ENCODE results near the gene SPPL3. TPM values are rescaled to one million over a fixed set of nuclear protein-coding genes. Genes with fewer than 3 reads are reported as not detected.

SPPL3 gene
- total RNA-seq, 1 donor from 2014 or later, result 28.2 TPM

- no peak overlapping the region for H3K27ac Mint-ChIP-seq
- H3K9me3 Mint-ChIP-seq, result peaks cover 7% of the 10 kb centered on the region
- H3K4me1 Mint-ChIP-seq, result peaks cover 35% of the 10 kb centered on the region
- peak; percentile 65 for DNase-seq
- peaks cover 2% of the 10 kb centered on the region for H3K27me3 Mint-ChIP-seq
- H3K36me3 Mint-ChIP-seq (ENCODE audit: low read depth), result peaks cover 17% of the 10 kb centered on the region
- peak overlapping the region; percentile 17 for H3K4me3 Mint-ChIP-seq
- intact Hi-C loops (cut with micrococcal nuclease), result loop anchor here (5.0 to 10.0 kb wide), 2 partner anchors 36 to 119 kb away; partner anchors contain the start of gene HNF1A
Measured at GRCh38 chr12:120855823-120856588, 48.2 kb downstream of the SPPL3 start.

DNA sequence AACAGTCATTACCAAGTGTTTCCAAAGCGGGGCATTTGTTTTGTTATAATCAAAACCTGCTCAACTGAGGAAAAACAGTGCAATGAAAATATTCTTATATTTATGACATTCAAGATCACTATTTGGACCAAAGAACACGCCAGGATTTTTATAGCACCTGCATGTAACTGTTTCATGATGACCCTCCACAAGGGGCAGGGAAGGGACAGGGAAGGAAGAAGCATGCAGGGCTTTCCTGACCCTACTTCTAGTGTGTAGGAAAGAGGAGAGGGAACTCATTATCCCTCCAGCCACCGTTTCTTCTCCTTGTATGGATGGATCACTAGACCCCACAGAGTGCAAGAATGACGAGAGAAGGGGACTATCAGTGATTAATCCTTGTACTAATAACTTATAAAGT lies 49.4 kb downstream of the SPPL3 start:
- no peak for DNase-seq
- Mint-ChIP-seq H3K36me3 (ENCODE audit: low read depth) (peaks cover 17% of the 10 kb centered on the region), H3K4me1 (peaks cover 45% of the 10 kb centered on the region), H3K4me3 (no peak overlapping the region), H3K27ac (no peak overlapping the region), H3K27me3 (peaks cover 2% of the 10 kb centered on the region), H3K9me3 (peaks cover 7% of the 10 kb centered on the region)
- intact Hi-C loops (cut with micrococcal nuclease), result loop anchor here (5.0 to 10.0 kb wide), 2 partner anchors 37 to 120 kb away; partner anchors contain the start of gene HNF1A

DNA sequence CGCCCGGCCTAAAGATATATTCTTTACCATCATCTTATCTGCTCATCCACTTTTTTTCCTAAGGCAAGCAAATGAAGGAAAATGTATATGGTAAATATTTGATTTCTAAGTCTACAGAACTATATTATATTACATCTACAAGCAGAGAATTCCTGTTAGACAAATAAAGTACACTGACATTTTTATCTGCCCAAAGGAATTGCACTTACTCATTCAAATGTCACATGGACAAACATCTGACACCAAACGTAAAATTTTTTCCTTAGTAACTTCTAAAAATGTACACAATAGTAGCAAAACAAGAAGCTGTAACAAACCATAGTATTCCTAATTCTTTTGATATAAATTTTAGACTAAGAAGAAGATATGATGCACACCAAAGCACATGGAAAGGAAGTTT lies 51.0 kb downstream of the SPPL3 start:
- Mint-ChIP-seq H3K27ac (no peak overlapping the region), H3K27me3 (peaks cover 2% of the 10 kb centered on the region), H3K4me3 (no peak overlapping the region), H3K4me1 (peaks cover 47% of the 10 kb centered on the region), H3K36me3 (ENCODE audit: low read depth) (peaks cover 7% of the 10 kb centered on the region), H3K9me3 (peaks cover 3% of the 10 kb centered on the region)
- no peak for DNase-seq
- intact Hi-C loops (cut with micrococcal nuclease), result loop anchor here (10.0 kb wide), 1 partner anchor 122 kb away; the partner anchor contains the start of gene HNF1A

DNA sequence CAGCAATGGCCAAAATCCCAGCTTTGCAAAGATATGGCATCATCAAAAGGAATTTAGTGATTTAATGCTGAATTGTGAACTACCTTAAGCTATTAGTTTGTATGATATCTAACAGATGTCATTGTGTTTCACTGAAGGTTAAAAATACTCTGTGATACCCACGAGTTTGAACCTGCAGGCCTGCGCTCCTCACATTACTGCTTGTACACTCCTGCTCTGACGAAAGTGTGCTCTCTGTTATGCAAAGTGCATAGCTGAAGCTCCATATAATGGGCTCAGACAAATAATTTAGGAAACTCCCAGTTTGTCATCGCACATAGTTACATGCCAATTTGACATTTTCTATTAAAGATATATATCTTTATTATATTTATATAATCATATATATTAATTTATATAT lies 52.2 kb downstream of the SPPL3 start:
- no peaks in the 10 kb centered on the region for H3K9me3 Mint-ChIP-seq
- H3K27me3 Mint-ChIP-seq, result peaks cover 2% of the 10 kb centered on the region
- DNase-seq, result no peak
- intact Hi-C loops (cut with micrococcal nuclease), result loop anchor here (10.0 kb wide), 1 partner anchor 123 kb away; the partner anchor contains the start of gene HNF1A
- peaks cover 44% of the 10 kb centered on the region for H3K4me1 Mint-ChIP-seq
- H3K4me3 Mint-ChIP-seq, result no peak overlapping the region
- H3K27ac Mint-ChIP-seq, result no peak overlapping the region
- H3K36me3 Mint-ChIP-seq (ENCODE audit: low read depth), result peaks cover 3% of the 10 kb centered on the region

DNA sequence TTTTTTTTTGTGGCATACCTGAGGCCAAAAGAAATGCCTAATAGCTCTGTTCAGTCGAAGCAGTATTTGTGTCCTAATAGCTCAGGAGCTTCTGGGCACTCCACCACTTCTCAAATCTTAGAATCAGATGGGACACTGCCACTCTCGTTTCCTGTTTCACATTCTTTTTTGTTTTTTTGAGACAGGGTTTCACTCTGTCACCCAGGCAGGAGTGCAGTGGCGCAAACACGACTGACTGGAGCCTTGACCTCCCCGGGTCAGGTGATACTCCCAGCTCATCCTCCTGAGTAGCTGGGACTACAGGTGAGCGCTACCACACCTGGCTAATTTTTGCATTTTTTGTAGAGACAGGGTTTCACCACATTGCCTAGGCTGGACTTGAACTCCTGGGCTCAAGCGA lies 52.7 kb downstream of the SPPL3 start:
- no peaks in the 10 kb centered on the region for H3K9me3 Mint-ChIP-seq
- no peak overlapping the region for H3K4me3 Mint-ChIP-seq
- H3K27me3 Mint-ChIP-seq, result peaks cover 2% of the 10 kb centered on the region
- no peak overlapping the region for H3K27ac Mint-ChIP-seq
- intact Hi-C loops (cut with micrococcal nuclease), result loop anchor here (10.0 kb wide), 1 partner anchor 123 kb away; the partner anchor contains the start of gene HNF1A
- H3K36me3 Mint-ChIP-seq (ENCODE audit: low read depth), result peaks cover 3% of the 10 kb centered on the region
- H3K4me1 Mint-ChIP-seq, result peaks cover 41% of the 10 kb centered on the region
- no peak for DNase-seq

DNA sequence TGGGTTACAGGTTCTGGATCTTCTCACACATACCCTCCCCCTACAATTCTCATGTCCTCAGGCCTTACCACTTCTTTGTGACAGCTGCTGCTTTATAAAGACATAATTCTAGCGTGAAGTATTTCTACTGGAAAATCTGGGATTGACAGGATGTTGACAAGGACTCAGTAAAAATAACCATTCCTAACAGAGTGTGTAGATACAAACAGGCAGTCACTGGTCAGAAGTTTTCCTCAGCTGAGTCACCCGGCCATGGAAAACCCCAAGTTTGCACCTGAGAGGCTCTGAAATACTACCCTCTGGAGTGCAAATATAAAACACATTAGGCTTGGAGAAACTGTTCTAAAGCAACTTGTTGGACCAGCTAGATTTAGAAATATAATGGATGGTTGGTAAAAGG lies 54.4 kb downstream of the SPPL3 start:
- peaks cover 2% of the 10 kb centered on the region for H3K36me3 Mint-ChIP-seq (ENCODE audit: low read depth)
- H3K4me1 Mint-ChIP-seq, result peaks cover 39% of the 10 kb centered on the region
- DNase-seq, result no peak
- H3K27me3 Mint-ChIP-seq, result peaks cover 2% of the 10 kb centered on the region
- H3K9me3 Mint-ChIP-seq, result no peaks in the 10 kb centered on the region
- intact Hi-C loops (cut with micrococcal nuclease), result loop anchor here (10.0 kb wide), 1 partner anchor 125 kb away; the partner anchor contains the start of gene HNF1A
- H3K4me3 Mint-ChIP-seq, result no peak overlapping the region
- H3K27ac Mint-ChIP-seq, result no peak overlapping the region

- Mint-ChIP-seq H3K27me3 (no peaks in the 10 kb centered on the region), H3K9me3 (no peaks in the 10 kb centered on the region), H3K36me3 (ENCODE audit: low read depth) (no peaks in the 10 kb centered on the region), H3K27ac (no peak overlapping the region), H3K4me3 (no peak overlapping the region), H3K4me1 (peaks cover 37% of the 10 kb centered on the region)
- intact Hi-C loops (cut with micrococcal nuclease), result no loop called here
- DNase-seq, result no peak
Measured at GRCh38 chr12:120847814-120848213, 56.3 kb downstream of the SPPL3 start.

DNA sequence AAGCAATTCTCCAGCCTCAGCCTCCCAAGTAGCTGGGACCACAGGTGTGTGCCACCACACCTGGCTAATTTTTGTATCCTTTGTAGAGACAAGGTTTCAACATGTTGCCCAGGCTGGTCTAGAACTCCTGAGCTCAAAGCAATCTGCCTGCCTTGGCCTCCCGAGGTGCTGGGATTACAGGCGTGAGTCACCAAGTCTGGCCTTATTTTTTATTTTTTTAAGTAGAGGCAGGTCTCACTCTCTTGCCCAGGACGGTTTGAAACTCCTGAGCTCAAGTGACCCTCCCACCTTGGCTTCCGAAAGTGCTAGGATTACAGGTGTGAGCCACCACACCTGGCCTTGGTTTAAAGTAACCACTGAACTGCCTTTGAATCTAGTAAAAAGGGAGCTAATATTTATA lies 56.8 kb downstream of the SPPL3 start:
- Mint-ChIP-seq H3K36me3 (ENCODE audit: low read depth) (no peaks in the 10 kb centered on the region), H3K4me3 (no peak overlapping the region), H3K9me3 (no peaks in the 10 kb centered on the region), H3K27me3 (no peaks in the 10 kb centered on the region), H3K27ac (no peak overlapping the region), H3K4me1 (peaks cover 37% of the 10 kb centered on the region)
- intact Hi-C loops (cut with micrococcal nuclease), result no loop called here
- no peak for DNase-seq

- no peaks in the 10 kb centered on the region for H3K27me3 Mint-ChIP-seq
- H3K27ac Mint-ChIP-seq, result no peak overlapping the region
- no peaks in the 10 kb centered on the region for H3K36me3 Mint-ChIP-seq (ENCODE audit: low read depth)
- no peak for DNase-seq
- H3K4me1 Mint-ChIP-seq, result peaks cover 34% of the 10 kb centered on the region
- intact Hi-C loops (cut with micrococcal nuclease), result no loop called here
- no peak overlapping the region for H3K4me3 Mint-ChIP-seq
- H3K9me3 Mint-ChIP-seq, result no peaks in the 10 kb centered on the region
Measured at GRCh38 chr12:120846721-120847120, 57.4 kb downstream of the SPPL3 start.

GRCh38 chr12:120845696-120846095 lies 58.5 kb downstream of the SPPL3 start:
- Mint-ChIP-seq H3K4me3 (no peak overlapping the region), H3K9me3 (no peaks in the 10 kb centered on the region), H3K27me3 (no peaks in the 10 kb centered on the region), H3K4me1 (peaks cover 25% of the 10 kb centered on the region), H3K27ac (no peak overlapping the region), H3K36me3 (ENCODE audit: low read depth) (no peaks in the 10 kb centered on the region)
- DNase-seq, result no peak
- intact Hi-C loops (cut with micrococcal nuclease), result no loop called here

DNA sequence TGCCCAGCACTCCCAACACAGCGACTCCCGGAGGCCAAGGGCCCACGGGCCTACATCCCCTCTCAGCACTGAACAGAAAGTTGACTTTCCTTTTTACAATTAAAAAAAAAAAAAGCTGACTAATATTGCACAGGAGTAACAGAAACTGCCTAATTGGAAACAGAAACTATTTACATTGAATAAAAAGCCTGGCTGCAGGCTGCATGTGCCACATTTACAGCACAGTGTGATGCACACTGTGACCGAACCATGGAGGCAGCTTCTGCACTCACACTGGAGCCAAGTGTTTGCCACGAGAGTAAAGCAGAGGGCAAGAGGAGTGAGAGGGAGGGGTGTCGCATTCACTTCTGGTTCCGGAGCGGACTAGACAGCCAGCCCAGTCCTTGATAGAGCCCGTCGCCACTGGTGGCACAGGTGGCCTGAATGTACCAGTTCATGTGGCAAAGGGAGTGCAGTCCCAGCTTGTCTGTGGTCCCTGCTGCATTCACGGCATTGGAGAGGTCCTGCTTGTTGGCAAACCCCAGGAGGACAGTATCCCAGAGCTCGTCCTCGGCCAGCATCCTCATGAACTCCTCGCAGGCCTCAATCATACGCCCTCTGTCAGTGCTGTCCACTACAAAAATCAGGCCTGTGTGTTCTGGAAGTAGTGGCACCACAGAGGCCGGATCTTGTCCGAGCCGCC lies 59.2 kb downstream of the SPPL3 start:
- no peak for DNase-seq
- intact Hi-C loops (cut with micrococcal nuclease), result loop anchor here (5.0 kb wide), 1 partner anchor 42 kb away; no protein-coding TSS in a partner anchor
- no peak overlapping the region for H3K27ac Mint-ChIP-seq
- H3K27me3 Mint-ChIP-seq, result no peaks in the 10 kb centered on the region
- H3K4me1 Mint-ChIP-seq, result peaks cover 23% of the 10 kb centered on the region
- no peaks in the 10 kb centered on the region for H3K9me3 Mint-ChIP-seq
- no peak overlapping the region for H3K4me3 Mint-ChIP-seq
- peaks cover 2% of the 10 kb centered on the region for H3K36me3 Mint-ChIP-seq (ENCODE audit: low read depth)

- H3K4me3 Mint-ChIP-seq, result no peak overlapping the region
- peaks cover 2% of the 10 kb centered on the region for H3K36me3 Mint-ChIP-seq (ENCODE audit: low read depth)
- no peak for DNase-seq
- peaks cover 20% of the 10 kb centered on the region for H3K4me1 Mint-ChIP-seq
- no peaks in the 10 kb centered on the region for H3K27me3 Mint-ChIP-seq
- no peaks in the 10 kb centered on the region for H3K9me3 Mint-ChIP-seq
- intact Hi-C loops (cut with micrococcal nuclease), result loop anchor here (5.0 kb wide), 1 partner anchor 43 kb away; no protein-coding TSS in a partner anchor
- H3K27ac Mint-ChIP-seq, result no peak overlapping the region
Measured at GRCh38 chr12:120844297-120844696, 59.9 kb downstream of the SPPL3 start.

- Mint-ChIP-seq H3K27me3 (no peaks in the 10 kb centered on the region), H3K4me1 (peaks cover 20% of the 10 kb centered on the region), H3K9me3 (no peaks in the 10 kb centered on the region), H3K36me3 (ENCODE audit: low read depth) (peaks cover 2% of the 10 kb centered on the region), H3K4me3 (no peak overlapping the region), H3K27ac (no peak overlapping the region)
- intact Hi-C loops (cut with micrococcal nuclease), result loop anchor here (5.0 kb wide), 1 partner anchor 44 kb away; no protein-coding TSS in a partner anchor
- peak; percentile 49 for DNase-seq
Measured at GRCh38 chr12:120843472-120843871, 60.7 kb downstream of the SPPL3 start.

GRCh38 chr12:120842595-120842994 lies 61.6 kb downstream of the SPPL3 start:
- H3K4me3 Mint-ChIP-seq, result no peak overlapping the region
- peaks cover 16% of the 10 kb centered on the region for H3K4me1 Mint-ChIP-seq
- H3K9me3 Mint-ChIP-seq, result no peaks in the 10 kb centered on the region
- DNase-seq, result peak; percentile 46
- H3K27ac Mint-ChIP-seq, result no peak overlapping the region
- H3K27me3 Mint-ChIP-seq, result no peaks in the 10 kb centered on the region
- H3K36me3 Mint-ChIP-seq (ENCODE audit: low read depth), result peaks cover 2% of the 10 kb centered on the region
- intact Hi-C loops (cut with micrococcal nuclease), result loop anchor here (5.0 kb wide), 1 partner anchor 45 kb away; no protein-coding TSS in a partner anchor
